ENCODE measurements around the gene CUTA.
A peak's percentile ranks its signal among the peaks of the same experiment; 100 is the strongest.

CUTA gene

GRCh38 chr6:33417903-33418689 is at the start of gene CUTA:
Gene CUTA (minus strand): TSS chr6:33418107. CDS start chr6:33418000, 107 bp downstream.
- peak; percentile 100 for DNase-seq

- DNase-seq: no peak
Measured at GRCh38 chr6:33467091-33467490, 49.2 kb upstream of the CUTA start.

- no peak for DNase-seq
Measured at GRCh38 chr6:33466075-33466735, 48.3 kb upstream of the CUTA start.

- no peak for DNase-seq
Measured at GRCh38 chr6:33459226-33459625, 41.3 kb upstream of the CUTA start.

GRCh38 chr6:33458676-33459075 is 40.8 kb upstream of the CUTA start:
- no peak for DNase-seq

GRCh38 chr6:33456156-33456555 is 38.2 kb upstream of the CUTA start:
- no peak for DNase-seq

GRCh38 chr6:33455051-33455450 is 37.1 kb upstream of the CUTA start:
- no peak for DNase-seq

GRCh38 chr6:33454009-33454946 is 36.4 kb upstream of the CUTA start, which contains the start of gene ZBTB9:
Gene ZBTB9 (plus strand): TSS chr6:33454576. CDS start chr6:33455101, 525 bp downstream.
- peak; percentile 96 for DNase-seq

- no peak for DNase-seq
Measured at GRCh38 chr6:33453393-33454008, 35.6 kb upstream of the CUTA start.

- no peak for DNase-seq
Measured at GRCh38 chr6:33452496-33452895, 34.6 kb upstream of the CUTA start.

- DNase-seq: no peak
Measured at GRCh38 chr6:33451606-33452005, 33.7 kb upstream of the CUTA start.

GRCh38 chr6:33450434-33450833 is 32.5 kb upstream of the CUTA start:
- no peak for DNase-seq

- no peak for DNase-seq
Measured at GRCh38 chr6:33446356-33446755, 28.4 kb upstream of the CUTA start.

GRCh38 chr6:33445119-33445603 is 27.3 kb upstream of the CUTA start:
- DNase-seq: no peak

- no peak for DNase-seq
Measured at GRCh38 chr6:33443619-33444504, 26.0 kb upstream of the CUTA start.

GRCh38 chr6:33443025-33443424 is 25.1 kb upstream of the CUTA start:
- no peak for DNase-seq

GRCh38 chr6:33442283-33442682 is 24.4 kb upstream of the CUTA start:
- no peak for DNase-seq

- no peak for DNase-seq
Measured at GRCh38 chr6:33441457-33441856, 23.6 kb upstream of the CUTA start.

- no peak for DNase-seq
Measured at GRCh38 chr6:33440649-33441309, 22.9 kb upstream of the CUTA start.

- DNase-seq: no peak
Measured at GRCh38 chr6:33439956-33440648, 22.2 kb upstream of the CUTA start.

All from EL (cell line).